ENCODE data around the gene MTA3. TPM values are rescaled to one million over a fixed set of nuclear protein-coding genes. Genes with fewer than 3 reads are reported as not detected.

Gene MTA3
- total and polyA plus RNA-seq, 2 of the 8 experiments (the other 6 are each of a cell fraction or from before 2014, with no cell fraction given): 125 to 184 TPM

GRCh38 chr2:42638080-42638784, 69.8 kb downstream of the MTA3 start:
- WGBS, 2 experiments (ENCODE audit: extremely low coverage in 1 of 2, insufficient coverage in 1 of 2, insufficient read length in 1 of 2, insufficient replicate concordance in 2 of 2, low coverage in 1 of 2, low lambda C conversion rate in 2 of 2, missing lambda C conversion rate in 1 of 2): 57% methylated on average over 7 of the region's 7 CpGs; no CpG with 5 or more reads in 1 of the 2 experiments
- Histone ChIP-seq H4K5ac (ENCODE audit: insufficient read length, low read depth, low read length) (no peak overlapping the region), H2BK120ac (replicated peaks; ENCODE audit: low read depth, low read length) (no peak overlapping the region), H2BK12ac (ENCODE audit: low read depth, low read length) (no peak overlapping the region), H3K18ac (ENCODE audit: extremely low read depth, low read length) (no peak overlapping the region), H4K8ac (ENCODE audit: extremely low read depth, insufficient read depth, low read length) (no peak overlapping the region), H3K9ac (replicated peaks in 1 of 4; ENCODE audit: extremely low read depth in 1 of 4, low read depth in 3 of 4, low read length in 3 of 4) (no peak overlapping the region), H2AFZ (ENCODE audit: low read length) (no peak overlapping the region), H3K4me2 (ENCODE audit: insufficient read depth in 1 of 2, low read depth in 2 of 2, low read length in 2 of 2) (peak overlapping the region; percentile 22 to 52; a peak in 3 of 4 replicates), H3K4me3 (ENCODE audit: extremely low read depth in 1 of 4, insufficient read depth in 2 of 4, low read depth in 3 of 4, low read length in 4 of 4) (no peak overlapping the region), H2BK15ac (ENCODE audit: low read length) (no peak overlapping the region), H3K79me1 (ENCODE audit: low read depth, low read length) (no peaks in the 10 kb centered on the region), H2BK20ac (ENCODE audit: low read length) (no peak overlapping the region), H3K14ac (ENCODE audit: insufficient read length) (no peak overlapping the region), H3K9me3 (ENCODE audit: insufficient read depth in 2 of 2, low read depth in 1 of 2, low read length in 1 of 2) (no peaks in the 10 kb centered on the region), H3K36me3 (ENCODE audit: control insufficient read depth in 2 of 4, insufficient read depth in 4 of 4, low read length in 3 of 4) (peaks cover 0 to 11% (median 4%) of the 10 kb centered on the region in 4 experiments; a peak in 3 of 8 replicates), H3K27ac (ENCODE audit: low read depth, low read length) (no peak overlapping the region; the same call in 1 of the 2 replicates), H3K4me1 (replicated peaks in 1 of 4; ENCODE audit: control insufficient read depth in 3 of 4, insufficient read depth in 4 of 4, low read length in 3 of 4) (peaks cover 2 to 11% (median 3%) of the 10 kb centered on the region in 4 experiments; a peak in 5 of 7 replicates), H3K27me3 (replicated peaks in 1 of 4; ENCODE audit: control insufficient read depth in 3 of 4, extremely low read depth in 1 of 4, insufficient read depth in 3 of 4, low read length in 3 of 4) (no peaks in the 10 kb centered on the region), H3K23ac (ENCODE audit: insufficient read length) (no peak overlapping the region), H2BK5ac (ENCODE audit: low read depth, low read length) (no peak overlapping the region), H3K23me2 (ENCODE audit: low read depth, low read length) (no peaks in the 10 kb centered on the region), H4K20me1 (replicated peaks in 1 of 2; ENCODE audit: control insufficient read depth in 1 of 2, insufficient read depth in 2 of 2, low read length in 2 of 2) (peaks cover under 1 to 5% of the 10 kb centered on the region in 2 experiments), H3K56ac (replicated peaks; ENCODE audit: insufficient read length, low read depth, low read length) (no peak overlapping the region), H2AK5ac (ENCODE audit: low read depth, low read length) (no peak overlapping the region), H4K91ac (replicated peaks; ENCODE audit: insufficient read length, low read length) (no peak overlapping the region), H3K4ac (replicated peaks; ENCODE audit: insufficient read length, low read depth, low read length) (no peak overlapping the region), H3K79me2 (ENCODE audit: control insufficient read depth in 1 of 2, insufficient read depth in 2 of 2, low read length in 2 of 2) (peaks cover 0 to 71% of the 10 kb centered on the region in 2 experiments; a peak in 2 of 4 replicates)
- ChIA-PET POLR2A (ENCODE audit: partially characterized antibody) (interaction anchor here (0.6 kb wide), 1 partner anchor 140 kb away, joined by 3 read pairs; no protein-coding TSS in a partner anchor), CTCF (ENCODE audit: partially characterized antibody) (interaction anchor here (0.8 to 1.8 kb wide), 5 partner anchors 12 to 253 kb away, joined by 3 to 5 read pairs (median 3); no protein-coding TSS in a partner anchor)
- DNase-seq (ENCODE audit: low read depth in 1 of 2, low spot score in 2 of 2) (no peak), FAIRE-seq (no peak)
- no peak for TF ChIP-seq TEAD4 (IDR thresholded peaks at IDR 0.05; ENCODE audit: low read depth, low read length)
- no peak for TF ChIP-seq ATF2 (IDR thresholded peaks at IDR 0.05; ENCODE audit: low read length)
- no peak for TF ChIP-seq CBX5 (IDR thresholded peaks at IDR 0.05; ENCODE audit: low read depth, low read length)
- no peak for TF ChIP-seq MAFK (IDR thresholded peaks at IDR 0.05; ENCODE audit: low read depth, low read length)
- TF ChIP-seq BRCA1 (IDR thresholded peaks at IDR 0.05; ENCODE audit: low read depth, low read length): no peak
- no peak for TF ChIP-seq SP2 (IDR thresholded peaks at IDR 0.05; ENCODE audit: low read length)
- TF ChIP-seq EP300 (IDR thresholded peaks at IDR 0.05; ENCODE audit: borderline replicate concordance in 1 of 2, low read depth in 2 of 2, low read length in 2 of 2): no peak
- no peak for TF ChIP-seq PHF8 (conservative IDR thresholded peaks at IDR 0.05; ENCODE audit: low read depth, low read length)
- TF ChIP-seq POLR2AphosphoS5 (IDR thresholded peaks at IDR 0.05; ENCODE audit: low read depth, low read length): no peak
- no peak for TF ChIP-seq BACH1 (IDR thresholded peaks at IDR 0.05; ENCODE audit: low read length)
- no peak for TF ChIP-seq GTF2F1 (IDR thresholded peaks at IDR 0.05; ENCODE audit: borderline replicate concordance, low read depth, low read length)

Data from H1 (cell line).